Measurements from ENCODE around the gene TMC8. TPM values are rescaled to one million over a fixed set of nuclear protein-coding genes. Genes with fewer than 3 reads are reported as not detected.

The TMC8 gene
- total RNA-seq, 1 experiment from 2014 or later, result 0.28 TPM

- H3K27me3 ChIP-seq, result no peaks in the 10 kb centered on the region
- no peak overlapping the region; the same call in 1 of the 2 replicates for H3K4me3 ChIP-seq
- no peaks in the 10 kb centered on the region for H3K9me3 ChIP-seq (replicated peaks)
- no peak for DNase-seq
- peak overlapping the region; percentile 24; the same call in 1 of the 2 replicates for H3K27ac ChIP-seq
- peaks cover 6% of the 10 kb centered on the region; the same call in 1 of the 2 replicates for H3K36me3 ChIP-seq
- H3K4me1 ChIP-seq, result peaks cover 25% of the 10 kb centered on the region
Measured at GRCh38 chr17:78125138-78125913, 5.2 kb upstream of the TMC8 start.

GRCh38 chr17:78125976-78126894 is 4.3 kb upstream of the TMC8 start:
- peak overlapping the region; percentile 24; the same call in 1 of the 2 replicates for H3K27ac ChIP-seq
- H3K36me3 ChIP-seq, result peaks cover 6% of the 10 kb centered on the region; the same call in 1 of the 2 replicates
- no peak overlapping the region; the same call in 1 of the 2 replicates for H3K4me3 ChIP-seq
- H3K4me1 ChIP-seq, result peaks cover 27% of the 10 kb centered on the region
- H3K9me3 ChIP-seq (replicated peaks), result no peaks in the 10 kb centered on the region
- peak; percentile 68 to 78 for DNase-seq
- no peaks in the 10 kb centered on the region for H3K27me3 ChIP-seq

- H3K9me3 ChIP-seq (replicated peaks), result no peaks in the 10 kb centered on the region
- H3K27me3 ChIP-seq, result no peaks in the 10 kb centered on the region
- peak overlapping the region; percentile 94 for H3K4me3 ChIP-seq
- peaks cover 27% of the 10 kb centered on the region for H3K4me1 ChIP-seq
- peaks cover 5% of the 10 kb centered on the region; the same call in 1 of the 2 replicates for H3K36me3 ChIP-seq
- H3K27ac ChIP-seq, result peak overlapping the region; percentile 84
- no peak for DNase-seq
Measured at GRCh38 chr17:78126895-78127238, 3.7 kb upstream of the TMC8 start.

GRCh38 chr17:78127239-78127887 is 3.2 kb upstream of the TMC8 start:
- Histone ChIP-seq H3K9me3 (replicated peaks) (no peaks in the 10 kb centered on the region), H3K27me3 (no peaks in the 10 kb centered on the region), H3K27ac (peak overlapping the region; percentile 84), H3K4me3 (peak overlapping the region; percentile 94), H3K4me1 (peaks cover 27% of the 10 kb centered on the region), H3K36me3 (peaks cover 3% of the 10 kb centered on the region; the same call in 1 of the 2 replicates)
- peak; percentile 75 to 80 for DNase-seq

DNA sequence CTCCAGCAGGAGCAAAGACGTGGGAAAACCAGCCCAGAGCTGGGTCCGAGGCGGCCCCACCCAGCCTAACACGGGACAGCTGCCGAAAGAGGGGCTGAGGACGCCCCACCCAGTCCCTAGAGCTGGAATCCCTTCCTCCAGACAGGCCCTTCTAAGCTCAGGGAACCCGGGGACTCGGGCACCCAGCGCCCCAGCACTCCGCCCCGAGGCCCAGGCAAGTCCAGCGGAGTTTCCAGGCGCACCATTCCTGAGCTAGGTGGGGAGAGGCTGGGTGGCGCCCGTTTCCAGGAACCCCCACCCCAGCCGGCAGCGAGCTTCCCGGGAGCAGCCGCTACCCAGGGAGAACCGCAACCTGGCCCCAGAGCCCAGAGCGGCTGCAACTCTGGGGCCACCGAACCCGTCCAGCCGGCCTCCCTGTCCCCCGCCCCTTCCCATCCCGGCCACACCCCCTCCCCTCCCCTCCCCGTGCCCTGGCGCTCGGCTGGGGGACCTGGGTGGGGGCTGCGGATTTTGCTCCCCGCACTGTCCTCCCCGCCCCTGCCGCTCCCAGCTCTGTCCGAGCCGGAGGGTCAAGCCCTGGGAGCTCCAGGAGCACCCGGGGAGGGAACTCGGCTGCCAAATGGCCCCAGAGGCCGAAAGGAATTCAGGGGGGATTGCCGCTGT is 2.6 kb upstream of the TMC8 start:
- H3K27ac ChIP-seq, result peak overlapping the region; percentile 84
- peak overlapping the region; percentile 94 for H3K4me3 ChIP-seq
- DNase-seq, result peak; percentile 71 to 77
- no peaks in the 10 kb centered on the region for H3K27me3 ChIP-seq
- no peaks in the 10 kb centered on the region for H3K9me3 ChIP-seq (replicated peaks)
- H3K36me3 ChIP-seq, result peaks cover 3% of the 10 kb centered on the region; the same call in 1 of the 2 replicates
- H3K4me1 ChIP-seq, result peaks cover 27% of the 10 kb centered on the region

DNA sequence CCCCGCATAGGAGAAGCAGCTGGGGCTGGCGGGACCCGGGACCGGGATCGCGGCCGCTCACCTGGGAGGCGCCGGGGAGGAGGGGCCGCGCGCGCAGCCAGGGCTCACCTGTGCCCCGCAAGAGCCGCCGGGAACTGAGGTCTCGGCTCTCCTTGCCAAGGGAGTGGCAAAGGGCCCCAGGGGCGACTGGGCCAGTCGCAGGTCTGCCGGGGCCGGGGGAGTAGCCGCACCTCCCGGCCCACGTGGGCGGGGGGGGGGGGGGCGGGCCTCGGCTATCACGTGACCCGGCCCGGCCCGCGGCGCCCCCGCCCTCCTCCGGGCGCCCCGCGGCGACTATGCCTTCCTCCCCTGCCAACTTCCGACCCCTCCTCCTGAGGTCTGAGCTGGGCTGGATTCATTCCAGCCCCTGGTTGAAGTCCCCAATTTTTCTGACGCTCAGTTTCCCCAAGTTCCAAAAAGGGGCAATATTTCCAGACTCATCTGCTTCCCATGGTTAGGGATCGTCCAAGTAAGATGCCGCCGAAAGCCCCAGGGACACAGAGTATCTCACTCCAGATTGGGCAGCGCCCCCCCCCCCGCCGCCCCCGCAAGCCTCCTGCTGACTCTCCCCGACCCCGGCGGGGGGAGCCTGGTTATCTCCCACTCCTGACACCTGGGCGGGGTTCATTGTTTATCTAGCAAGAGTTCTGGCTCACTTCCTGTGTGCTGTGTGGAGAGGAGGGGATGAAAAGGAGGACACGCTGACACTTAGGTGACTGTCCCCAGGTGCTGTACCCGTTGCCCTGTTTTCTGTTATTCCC is 1.8 kb upstream of the TMC8 start, which contains the start of gene TMC6:
TMC6 (minus strand) TSS at position 205 of the 800 bp plus-strand sequence. CDS start 1,923 bp downstream, outside the sequence.
- peak within 1 kb of the TSS; percentile 84 for H3K27ac ChIP-seq

GRCh38 chr17:78129351-78130089 is 1.1 kb upstream of the TMC8 start:
- Histone ChIP-seq H3K27ac (no peak overlapping the region), H3K36me3 (no peaks in the 10 kb centered on the region), H3K4me3 (peak overlapping the region; percentile 94), H3K9me3 (replicated peaks) (no peaks in the 10 kb centered on the region), H3K4me1 (peaks cover 27% of the 10 kb centered on the region), H3K27me3 (no peaks in the 10 kb centered on the region)
- no peak for DNase-seq

More for the DNA sequence above, 1.8 kb upstream of the TMC8 start, which contains the start of gene TMC6:
- H3K4me3 ChIP-seq, result peak within 1 kb of the TSS; percentile 94
- DNase-seq, result peak; percentile 77 to 84
- peaks cover 27% of the 10 kb centered on the region for H3K4me1 ChIP-seq
- H3K27me3 ChIP-seq, result no peaks in the 10 kb centered on the region
- no peaks in the 10 kb centered on the region for H3K36me3 ChIP-seq
- no peaks in the 10 kb centered on the region for H3K9me3 ChIP-seq (replicated peaks)

DNA sequence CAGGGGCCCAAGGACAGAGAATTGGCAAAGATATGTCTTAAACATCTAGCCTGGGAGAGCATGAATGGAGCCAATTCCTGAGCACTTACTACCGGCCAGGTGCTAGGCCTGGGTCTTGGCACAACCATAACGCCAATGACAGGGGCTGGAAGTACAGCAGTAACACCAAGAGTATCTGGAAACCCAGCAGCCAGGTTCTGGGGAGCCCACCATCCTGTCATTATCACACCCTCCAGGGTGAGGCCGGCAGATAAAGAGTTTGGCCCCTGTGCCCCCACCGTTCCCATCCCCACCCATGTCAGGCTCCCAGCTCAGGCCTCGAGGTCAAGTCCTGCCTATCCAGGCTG is 508 bp upstream of the TMC8 start:
- no peaks in the 10 kb centered on the region for H3K9me3 ChIP-seq (replicated peaks)
- H3K36me3 ChIP-seq, result no peaks in the 10 kb centered on the region
- H3K4me1 ChIP-seq, result peaks cover 27% of the 10 kb centered on the region
- DNase-seq, result peak in 1 of 2 experiments; percentile 3
- no peaks in the 10 kb centered on the region for H3K27me3 ChIP-seq
- no peak overlapping the region for H3K4me3 ChIP-seq
- no peak overlapping the region for H3K27ac ChIP-seq

DNA sequence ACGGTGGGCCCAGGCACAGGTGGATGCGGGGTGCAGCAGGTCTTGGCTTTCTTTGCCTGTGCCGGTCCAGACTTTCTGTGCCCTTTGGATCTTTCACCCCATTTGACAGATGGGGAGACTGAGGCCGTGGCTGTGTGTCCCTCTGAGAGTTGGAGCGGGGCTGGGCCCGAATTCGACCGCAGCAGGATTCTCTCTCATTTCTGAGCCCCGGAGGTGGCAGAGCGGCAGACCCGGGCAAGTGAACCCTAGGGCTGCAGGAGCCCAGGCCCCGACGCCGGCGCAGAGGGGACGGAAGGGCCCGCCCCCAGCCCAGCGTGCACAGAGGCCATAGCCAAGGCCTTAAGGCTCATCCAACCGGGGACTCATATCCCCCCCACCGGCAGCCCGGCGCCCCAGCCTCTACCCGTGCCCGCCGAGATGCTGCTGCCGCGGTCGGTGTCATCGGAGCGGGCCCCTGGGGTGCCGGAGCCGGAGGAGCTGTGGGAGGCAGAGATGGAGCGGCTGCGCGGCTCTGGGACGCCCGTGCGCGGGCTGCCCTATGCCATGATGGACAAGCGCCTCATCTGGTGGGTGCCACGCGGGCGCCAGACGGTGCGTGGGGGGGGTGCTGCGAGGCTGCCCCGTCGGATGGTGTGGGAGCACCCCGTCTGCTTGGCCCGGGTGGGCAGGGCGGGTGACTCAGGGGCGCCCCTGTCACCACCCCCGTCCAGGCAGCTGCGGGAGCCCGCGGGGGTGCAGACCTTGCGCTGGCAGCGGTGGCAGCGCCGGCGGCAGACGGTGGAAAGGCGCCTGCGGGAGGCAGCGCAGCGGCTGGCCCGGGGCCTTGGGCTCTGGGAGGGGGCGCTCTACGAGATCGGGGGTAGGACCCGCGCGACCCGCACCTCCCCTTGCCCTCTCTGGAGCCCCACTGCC is 857 bp downstream of the TMC8 start:
- H3K27me3 ChIP-seq, result no peaks in the 10 kb centered on the region
- no peak overlapping the region for H3K27ac ChIP-seq
- H3K4me3 ChIP-seq, result no peak overlapping the region
- no peaks in the 10 kb centered on the region for H3K36me3 ChIP-seq
- H3K4me1 ChIP-seq, result peaks cover 14% of the 10 kb centered on the region
- H3K9me3 ChIP-seq (replicated peaks), result no peaks in the 10 kb centered on the region
- DNase-seq, result peak in 1 of 2 experiments; percentile 9

GRCh38 chr17:78132084-78132676 is 1.6 kb downstream of the TMC8 start:
- no peak overlapping the region for H3K27ac ChIP-seq
- H3K36me3 ChIP-seq, result no peaks in the 10 kb centered on the region
- peaks cover 7% of the 10 kb centered on the region for H3K4me1 ChIP-seq
- no peaks in the 10 kb centered on the region for H3K9me3 ChIP-seq (replicated peaks)
- DNase-seq, result peak in 1 of 2 experiments; percentile 14
- no peak overlapping the region for H3K4me3 ChIP-seq
- H3K27me3 ChIP-seq, result no peaks in the 10 kb centered on the region

DNA sequence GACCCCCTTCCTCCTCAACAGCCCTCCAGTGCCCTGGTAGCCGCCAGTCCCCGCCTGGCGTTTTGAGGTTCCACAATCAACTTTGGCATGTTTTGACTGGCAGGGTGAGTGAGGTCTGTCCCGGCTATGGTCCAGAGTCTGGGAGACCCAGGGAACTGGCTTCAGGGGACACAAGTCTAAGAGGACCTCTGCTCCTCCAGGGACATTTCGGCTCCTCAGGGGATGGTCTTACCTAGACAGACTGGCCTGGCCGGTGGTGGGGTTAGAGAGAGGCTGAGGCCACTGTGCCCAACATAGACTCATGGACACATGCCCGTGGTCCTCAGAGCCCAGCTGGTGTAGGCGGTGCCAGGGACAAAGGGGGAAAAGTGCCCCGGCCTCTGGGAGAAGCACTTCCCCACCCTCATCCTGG is 2.2 kb downstream of the TMC8 start:
- DNase-seq, result no peak
- no peaks in the 10 kb centered on the region for H3K27me3 ChIP-seq

More for the DNA sequence above, 2.2 kb downstream of the TMC8 start:
- Histone ChIP-seq H3K4me3 (no peak overlapping the region), H3K36me3 (no peaks in the 10 kb centered on the region), H3K9me3 (replicated peaks) (no peaks in the 10 kb centered on the region), H3K4me1 (peaks cover 6% of the 10 kb centered on the region; the same call in 1 of the 2 replicates), H3K27ac (no peak overlapping the region)

Data from SJCRH30 (cell line).